AG04449 (cell line): Measurements from ENCODE around the gene LAMB4.

Source experiments
- CTCF ChIA-PET: fragments of 350-600 bp; formaldehyde crosslinking; extraction: SDS; loops from one replicate; lab custom pipeline; 2021; ENCODE audit warnings: antibody characterized with exemption; lab: Yijun Ruan, JAX
- POLR2A ChIA-PET: fragments of 400-600, 350-600 bp; formaldehyde crosslinking; extraction: SDS; loops from one replicate; lab custom pipeline; 2020; ENCODE audit warnings: antibody characterized with exemption, inconsistent platforms; lab: Yijun Ruan, JAX
- DNase-seq: peaks from one replicate; pipeline ENCODE4 v3.0.0-alpha.2; 2010; ENCODE audit warnings: low read depth, low spot score
- H3K4me3 ChIP-seq: 2 replicates; pipeline ENCODE4 v1.5.1; 2011; ENCODE audit warnings: low read depth, mild to moderate bottlenecking, control low read depth, low read length
- TF ChIP-seq, protein P1 (sequence below): IDR thresholded peaks from one replicate; pipeline ENCODE4 v1.5.1; 2011; ENCODE audit warnings: mild to moderate bottlenecking, moderate library complexity, low read length, control low read depth, inconsistent platforms; ENCODE audit not compliant: insufficient read depth; ENCODE audit errors: missing control alignments

LAMB4 gene

DNA sequence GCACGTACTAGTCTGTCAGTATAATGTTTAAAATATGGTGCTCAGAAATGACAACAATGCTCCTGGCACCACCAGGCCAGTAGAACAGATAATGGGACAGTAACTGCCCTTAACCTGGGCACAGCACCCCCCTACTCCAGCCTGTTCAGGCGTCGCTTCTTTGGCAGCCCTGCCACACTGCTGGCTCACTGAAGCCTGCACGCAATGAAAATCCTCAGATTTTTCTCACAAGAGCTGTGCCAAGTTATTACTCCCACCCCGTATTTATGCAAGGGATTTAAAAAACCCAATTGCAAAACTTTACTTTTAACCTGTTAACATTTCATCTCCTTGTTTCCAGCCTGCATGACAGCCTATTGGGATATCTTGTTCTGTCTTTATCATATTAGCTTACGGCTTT, 70.6 kb downstream of the LAMB4 start:
- ChIA-PET POLR2A (no interaction called here), CTCF (no interaction called here)
- TF ChIP-seq, protein P1, sequence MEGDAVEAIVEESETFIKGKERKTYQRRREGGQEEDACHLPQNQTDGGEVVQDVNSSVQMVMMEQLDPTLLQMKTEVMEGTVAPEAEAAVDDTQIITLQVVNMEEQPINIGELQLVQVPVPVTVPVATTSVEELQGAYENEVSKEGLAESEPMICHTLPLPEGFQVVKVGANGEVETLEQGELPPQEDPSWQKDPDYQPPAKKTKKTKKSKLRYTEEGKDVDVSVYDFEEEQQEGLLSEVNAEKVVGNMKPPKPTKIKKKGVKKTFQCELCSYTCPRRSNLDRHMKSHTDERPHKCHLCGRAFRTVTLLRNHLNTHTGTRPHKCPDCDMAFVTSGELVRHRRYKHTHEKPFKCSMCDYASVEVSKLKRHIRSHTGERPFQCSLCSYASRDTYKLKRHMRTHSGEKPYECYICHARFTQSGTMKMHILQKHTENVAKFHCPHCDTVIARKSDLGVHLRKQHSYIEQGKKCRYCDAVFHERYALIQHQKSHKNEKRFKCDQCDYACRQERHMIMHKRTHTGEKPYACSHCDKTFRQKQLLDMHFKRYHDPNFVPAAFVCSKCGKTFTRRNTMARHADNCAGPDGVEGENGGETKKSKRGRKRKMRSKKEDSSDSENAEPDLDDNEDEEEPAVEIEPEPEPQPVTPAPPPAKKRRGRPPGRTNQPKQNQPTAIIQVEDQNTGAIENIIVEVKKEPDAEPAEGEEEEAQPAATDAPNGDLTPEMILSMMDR, result no peak
- no peak for DNase-seq
- H3K4me3 ChIP-seq, result no peak overlapping the region

DNA sequence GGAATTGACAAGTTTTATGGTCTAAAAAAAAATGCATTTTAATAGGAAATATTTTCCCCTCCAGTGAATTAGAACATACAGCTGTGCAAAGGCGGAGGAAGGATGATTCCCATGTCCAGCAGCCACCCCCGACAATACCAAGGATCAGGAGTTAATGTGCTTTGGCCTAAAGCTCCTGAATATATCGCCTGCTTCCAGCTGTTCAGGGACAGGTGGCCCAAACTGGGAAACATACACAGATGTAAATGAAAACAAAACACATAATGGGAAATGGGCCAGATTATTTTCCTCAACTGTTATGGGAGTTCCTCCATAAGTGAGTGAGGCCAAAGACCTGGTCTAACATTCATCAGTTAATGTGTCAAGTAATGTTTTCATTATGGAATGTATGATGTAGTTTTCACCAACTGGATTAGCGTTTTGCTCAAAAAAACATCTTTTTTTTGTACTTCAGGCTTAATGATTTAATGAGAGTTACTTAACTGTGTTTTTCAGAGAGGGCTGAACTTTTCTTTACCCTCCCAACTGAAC, 72.1 kb downstream of the LAMB4 start:
- no peak for DNase-seq
- TF ChIP-seq, protein P1, result no peak
- POLR2A ChIA-PET, result no interaction called here
- CTCF ChIA-PET, result interaction anchor here (0.7 kb wide), 1 partner anchor 12 kb away, joined by 3 read pairs; no protein-coding TSS in a partner anchor
- no peak overlapping the region for H3K4me3 ChIP-seq

DNA sequence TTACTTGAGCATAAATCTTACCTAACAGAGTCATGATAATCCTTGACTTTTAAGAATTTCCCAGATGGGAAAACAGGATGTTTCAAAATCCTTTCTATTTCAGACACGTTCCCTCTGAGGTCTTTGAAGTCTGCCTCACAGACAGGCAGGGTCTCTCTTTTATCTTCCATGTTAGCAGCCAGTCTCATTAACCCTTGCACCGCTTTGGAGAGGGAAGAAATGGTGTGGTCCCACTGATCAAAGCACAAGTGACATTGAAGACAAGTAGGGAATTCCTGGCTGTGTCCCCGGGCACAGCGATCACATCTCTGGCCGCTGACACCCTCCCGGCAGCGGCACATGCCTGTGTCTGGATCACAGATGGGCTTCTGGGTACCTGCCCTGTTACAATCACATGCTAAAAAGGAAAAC, 74.5 kb downstream of the LAMB4 start:
- no peak overlapping the region for H3K4me3 ChIP-seq
- DNase-seq, result no peak
- TF ChIP-seq, protein P1, result no peak
- ChIA-PET CTCF (interaction anchor here (1.1 kb wide), 1 partner anchor 10 kb away, joined by 3 read pairs; no protein-coding TSS in a partner anchor), POLR2A (no interaction called here)

DNA sequence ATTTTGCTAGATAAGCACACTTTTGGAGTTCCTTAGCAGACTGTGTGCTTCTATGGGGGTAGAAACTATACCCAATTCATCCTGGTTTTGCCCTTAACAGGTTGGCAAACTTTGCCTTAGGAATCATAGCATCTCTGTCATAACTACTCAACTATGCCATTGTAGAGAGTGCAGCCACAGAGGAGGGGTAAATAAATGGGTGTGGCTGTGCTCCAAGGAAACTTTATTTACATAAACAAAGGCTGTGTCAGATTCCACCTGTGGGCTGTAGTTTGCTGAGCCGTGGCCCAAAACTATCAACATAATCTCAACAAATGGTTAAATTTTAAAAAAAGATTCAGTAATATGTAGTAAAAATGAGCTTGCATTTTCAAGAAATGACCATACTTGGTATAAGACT, 75.6 kb downstream of the LAMB4 start:
- ChIA-PET CTCF (interaction anchor here (1.1 kb wide), 2 partner anchors 12 to 91 kb away, joined by 3 to 4 read pairs; no protein-coding TSS in a partner anchor), POLR2A (no interaction called here)
- no peak overlapping the region for H3K4me3 ChIP-seq
- no peak for DNase-seq
- TF ChIP-seq, protein P1, result no peak

DNA sequence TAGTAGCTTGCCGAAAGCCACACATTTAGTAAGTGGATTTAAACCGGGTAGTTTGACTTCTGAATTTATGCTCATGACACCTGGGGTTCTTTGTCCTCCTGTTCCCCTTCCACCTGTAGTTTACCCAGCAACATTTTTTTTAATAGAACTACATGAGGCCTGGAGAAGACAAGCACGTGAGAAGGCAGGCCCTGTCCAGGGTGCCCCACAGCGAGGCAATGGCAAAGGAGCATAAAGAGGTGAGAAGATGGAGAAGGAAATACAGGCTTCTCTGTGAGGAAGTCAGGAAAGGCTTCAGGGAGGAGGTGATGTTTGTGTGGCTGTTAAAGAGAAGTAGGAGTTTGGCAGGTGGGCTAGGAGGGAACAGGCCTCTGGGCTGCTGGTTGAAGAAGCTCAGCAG, 76.9 kb downstream of the LAMB4 start:
- POLR2A ChIA-PET, result no interaction called here
- CTCF ChIA-PET, result no interaction called here
- H3K4me3 ChIP-seq, result no peak overlapping the region
- TF ChIP-seq, protein P1, result no peak
- DNase-seq, result no peak

DNA sequence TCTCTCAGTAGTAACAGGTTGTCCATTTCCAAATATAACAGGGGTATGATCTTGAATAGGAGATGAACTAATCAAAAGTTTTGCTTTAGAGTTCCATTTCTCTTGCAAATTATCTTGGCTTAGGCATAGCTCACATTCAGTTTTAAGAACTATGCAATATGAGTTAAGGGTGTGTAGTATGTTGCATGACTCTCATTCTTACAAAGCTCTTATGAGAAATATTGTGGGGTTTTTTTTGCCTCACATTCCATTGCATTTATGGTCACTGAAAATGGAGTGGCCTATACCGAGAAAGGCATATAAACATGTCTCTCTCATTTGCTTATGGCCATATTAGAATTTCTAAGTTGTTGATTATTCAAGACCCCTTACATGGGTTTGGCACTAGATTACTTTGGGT, 78.7 kb downstream of the LAMB4 start:
- DNase-seq, result no peak
- H3K4me3 ChIP-seq, result no peak overlapping the region
- TF ChIP-seq, protein P1, result no peak
- ChIA-PET POLR2A (no interaction called here), CTCF (no interaction called here)
